ENCODE results near the gene NFATC2.

GRCh38 chr20:51510169-51510568 is 32.4 kb downstream of the NFATC2 start:
- TF ChIP-seq ZSCAN18 (tag by site-specific recombination; IDR thresholded peaks at IDR 0.05) (no peak), ATF2 (tag by site-specific recombination; IDR thresholded peaks at IDR 0.05; ENCODE audit: low read depth) (no peak), ELK4 (IDR thresholded peaks at IDR 0.05; ENCODE audit: borderline replicate concordance, low read depth, low read length) (no peak)
- TF ChIP-seq, protein P1, sequence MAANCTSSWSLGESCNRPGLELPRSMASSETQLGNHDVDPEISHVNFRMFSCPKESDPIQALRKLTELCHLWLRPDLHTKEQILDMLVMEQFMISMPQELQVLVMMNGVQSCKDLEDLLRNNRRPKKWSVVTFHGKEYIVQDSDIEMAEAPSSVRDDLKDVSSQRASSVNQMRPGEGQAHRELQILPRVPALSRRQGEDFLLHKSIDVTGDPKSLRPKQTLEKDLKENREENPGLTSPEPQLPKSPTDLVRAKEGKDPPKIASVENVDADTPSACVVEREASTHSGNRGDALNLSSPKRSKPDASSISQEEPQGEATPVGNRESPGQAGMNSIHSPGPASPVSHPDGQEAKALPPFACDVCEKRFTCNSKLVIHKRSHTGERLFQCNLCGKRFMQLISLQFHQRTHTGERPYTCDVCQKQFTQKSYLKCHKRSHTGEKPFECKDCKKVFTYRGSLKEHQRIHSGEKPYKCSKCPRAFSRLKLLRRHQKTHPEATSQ (tag by site-specific recombination; IDR thresholded peaks at IDR 0.05): no peak

All from HEK293 (cell line).